NB4 (cell line): ENCODE data around the gene CA9.

ENCODE experiments used
- DNase-seq: peaks from one replicate; pipeline ENCODE4 v3.0.0; 2010; ENCODE audit warnings: low read depth
- H3K4me3 ChIP-seq: one replicate; pipeline ENCODE4 v1.5.1; 2011; ENCODE audit warnings: mild to moderate bottlenecking, low read depth, low read length, moderate library complexity
- MYC ChIP-seq: IDR thresholded peaks from 2 replicates; pipeline ENCODE4 v1.6.1; 2011; ENCODE audit warnings: low read depth, low read length
- POLR2A ChIP-seq: IDR thresholded peaks from 2 replicates; pipeline ENCODE4 v1.6.1; 2011; ENCODE audit warnings: mild to moderate bottlenecking; ENCODE audit not compliant: insufficient read length; ENCODE audit errors: extremely low read depth
- TF ChIP-seq, protein P1 (sequence below): IDR thresholded peaks from 2 replicates; pipeline ENCODE4 v1.6.1; 2011; ENCODE audit warnings: low read depth, low read length
- TF ChIP-seq, protein P2 (sequence below): IDR thresholded peaks from one replicate; pipeline ENCODE4 v1.5.1; 2012; ENCODE audit warnings: low read depth, low read length

Gene CA9

DNA sequence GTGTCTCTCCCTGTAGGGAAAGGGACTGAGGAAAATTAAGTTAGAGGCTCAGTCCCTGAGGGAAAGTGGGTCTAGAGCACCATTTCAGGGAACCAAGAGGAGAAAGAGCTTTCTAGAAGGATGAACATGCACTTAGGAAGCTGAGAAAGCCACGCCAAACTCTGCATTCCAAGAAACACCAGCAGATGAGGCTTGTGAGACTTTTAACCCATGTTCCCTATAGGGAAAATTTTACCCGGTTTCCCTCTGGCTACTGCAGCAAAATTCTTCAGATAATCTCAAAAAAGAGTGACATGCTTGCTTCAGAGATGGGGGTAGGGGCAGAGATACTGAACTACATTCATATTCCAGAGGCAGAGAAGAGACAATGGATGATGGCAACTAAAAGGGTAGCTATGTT is 49.7 kb downstream of the CA9 start:
- TF ChIP-seq, protein P1, sequence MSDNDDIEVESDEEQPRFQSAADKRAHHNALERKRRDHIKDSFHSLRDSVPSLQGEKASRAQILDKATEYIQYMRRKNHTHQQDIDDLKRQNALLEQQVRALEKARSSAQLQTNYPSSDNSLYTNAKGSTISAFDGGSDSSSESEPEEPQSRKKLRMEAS = no peak
- no peak overlapping the region for H3K4me3 ChIP-seq
- no peak for DNase-seq

DNA sequence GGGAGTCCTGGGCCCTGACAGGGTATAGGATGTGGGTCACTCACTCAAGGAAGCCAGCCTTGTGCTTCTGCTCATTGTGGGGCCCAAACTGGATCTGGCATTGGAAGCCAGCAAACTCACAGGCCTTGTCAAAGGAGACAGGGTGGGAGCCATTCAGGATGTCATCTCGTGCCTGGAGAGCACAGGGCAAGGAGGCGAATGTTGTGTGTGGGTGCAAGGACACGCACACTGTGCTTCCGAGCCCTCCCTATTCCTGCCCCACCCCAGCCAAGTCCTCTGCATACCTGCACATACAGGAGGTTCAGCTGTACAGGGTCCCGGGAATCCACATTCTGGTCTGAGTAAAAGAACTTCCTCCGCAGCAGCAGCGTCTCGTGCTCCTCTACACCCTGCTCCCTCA is 50.2 kb downstream of the CA9 start:
- no peak for DNase-seq
- H3K4me3 ChIP-seq = no peak overlapping the region
- TF ChIP-seq, protein P1 = no peak
- TF ChIP-seq, protein P2, sequence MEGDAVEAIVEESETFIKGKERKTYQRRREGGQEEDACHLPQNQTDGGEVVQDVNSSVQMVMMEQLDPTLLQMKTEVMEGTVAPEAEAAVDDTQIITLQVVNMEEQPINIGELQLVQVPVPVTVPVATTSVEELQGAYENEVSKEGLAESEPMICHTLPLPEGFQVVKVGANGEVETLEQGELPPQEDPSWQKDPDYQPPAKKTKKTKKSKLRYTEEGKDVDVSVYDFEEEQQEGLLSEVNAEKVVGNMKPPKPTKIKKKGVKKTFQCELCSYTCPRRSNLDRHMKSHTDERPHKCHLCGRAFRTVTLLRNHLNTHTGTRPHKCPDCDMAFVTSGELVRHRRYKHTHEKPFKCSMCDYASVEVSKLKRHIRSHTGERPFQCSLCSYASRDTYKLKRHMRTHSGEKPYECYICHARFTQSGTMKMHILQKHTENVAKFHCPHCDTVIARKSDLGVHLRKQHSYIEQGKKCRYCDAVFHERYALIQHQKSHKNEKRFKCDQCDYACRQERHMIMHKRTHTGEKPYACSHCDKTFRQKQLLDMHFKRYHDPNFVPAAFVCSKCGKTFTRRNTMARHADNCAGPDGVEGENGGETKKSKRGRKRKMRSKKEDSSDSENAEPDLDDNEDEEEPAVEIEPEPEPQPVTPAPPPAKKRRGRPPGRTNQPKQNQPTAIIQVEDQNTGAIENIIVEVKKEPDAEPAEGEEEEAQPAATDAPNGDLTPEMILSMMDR = no peak
- TF ChIP-seq MYC = no peak
- TF ChIP-seq POLR2A = no peak

DNA sequence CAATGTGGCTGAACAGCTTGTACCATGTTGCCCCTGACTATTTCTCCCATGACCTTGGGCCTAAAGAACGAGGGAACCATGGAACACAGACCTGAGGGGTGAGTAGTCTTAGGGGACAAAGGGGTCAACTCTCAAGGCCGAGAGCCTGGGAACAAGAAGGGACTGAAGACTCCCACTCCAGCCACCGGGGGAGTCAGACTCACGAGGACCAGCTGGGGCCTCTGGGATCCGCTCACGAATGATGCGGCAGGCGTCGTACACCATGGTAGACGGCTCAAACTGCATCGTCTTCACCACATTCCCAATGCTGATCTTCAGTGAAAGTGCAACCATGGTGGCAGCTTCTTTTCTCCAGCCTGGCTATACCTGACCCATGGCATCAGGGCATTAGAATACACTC is 51.6 kb downstream of the CA9 start:
- TF ChIP-seq, protein P1 = no peak
- TF ChIP-seq, protein P2 = no peak
- TF ChIP-seq MYC (no peak), POLR2A (no peak)
- no peak overlapping the region for H3K4me3 ChIP-seq
- no peak for DNase-seq

DNA sequence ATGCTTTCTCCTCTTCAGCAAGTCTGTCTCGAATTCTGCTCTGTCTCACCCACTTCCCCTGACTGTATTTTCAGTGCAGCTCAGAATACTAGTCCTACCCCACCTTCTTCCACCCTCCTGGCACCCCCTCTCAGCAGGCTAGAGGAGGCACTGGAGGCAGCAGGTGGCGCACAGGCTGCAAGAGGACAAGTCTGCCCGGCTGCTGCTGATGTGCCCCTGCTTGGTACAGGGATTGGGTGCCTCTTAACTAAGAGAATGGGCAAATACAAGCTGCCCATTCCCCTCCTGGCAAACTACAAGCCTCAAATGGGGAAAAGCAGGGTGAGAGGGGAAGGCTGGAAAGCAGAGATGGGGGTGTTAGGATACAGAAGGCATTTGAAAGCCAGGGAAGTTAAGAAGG is 53.2 kb downstream of the CA9 start:
- TF ChIP-seq POLR2A (no peak), MYC (no peak)
- TF ChIP-seq, protein P1 = 0 out of 2 replicates have a peak, but pooled peaks have one; percentile 13
- peak; percentile 67 for DNase-seq
- peak overlapping the region; percentile 65 for H3K4me3 ChIP-seq

DNA sequence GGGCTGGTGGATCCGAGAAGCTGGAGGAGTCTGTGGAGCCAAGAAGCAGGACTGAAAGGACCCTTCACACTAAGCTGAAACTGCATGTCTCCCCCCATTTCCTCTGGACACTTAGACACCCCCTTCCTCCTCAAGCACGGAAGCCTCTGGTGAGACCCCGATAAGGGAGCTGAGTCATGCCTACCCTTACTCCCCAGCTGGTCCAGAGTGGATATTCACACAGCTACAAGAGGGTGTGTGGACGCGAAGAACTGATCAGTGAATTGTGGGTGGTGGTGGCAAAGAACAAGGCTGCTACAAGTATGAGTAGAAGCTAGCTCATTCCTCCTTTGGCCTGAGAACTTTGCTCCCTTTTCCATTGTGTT is 53.9 kb downstream of the CA9 start:
- TF ChIP-seq POLR2A = no peak
- TF ChIP-seq, protein P1 = no peak
- TF ChIP-seq, protein P2 = no peak
- TF ChIP-seq MYC = no peak
- DNase-seq = peak; percentile 47
- peak overlapping the region; percentile 65 for H3K4me3 ChIP-seq

DNA sequence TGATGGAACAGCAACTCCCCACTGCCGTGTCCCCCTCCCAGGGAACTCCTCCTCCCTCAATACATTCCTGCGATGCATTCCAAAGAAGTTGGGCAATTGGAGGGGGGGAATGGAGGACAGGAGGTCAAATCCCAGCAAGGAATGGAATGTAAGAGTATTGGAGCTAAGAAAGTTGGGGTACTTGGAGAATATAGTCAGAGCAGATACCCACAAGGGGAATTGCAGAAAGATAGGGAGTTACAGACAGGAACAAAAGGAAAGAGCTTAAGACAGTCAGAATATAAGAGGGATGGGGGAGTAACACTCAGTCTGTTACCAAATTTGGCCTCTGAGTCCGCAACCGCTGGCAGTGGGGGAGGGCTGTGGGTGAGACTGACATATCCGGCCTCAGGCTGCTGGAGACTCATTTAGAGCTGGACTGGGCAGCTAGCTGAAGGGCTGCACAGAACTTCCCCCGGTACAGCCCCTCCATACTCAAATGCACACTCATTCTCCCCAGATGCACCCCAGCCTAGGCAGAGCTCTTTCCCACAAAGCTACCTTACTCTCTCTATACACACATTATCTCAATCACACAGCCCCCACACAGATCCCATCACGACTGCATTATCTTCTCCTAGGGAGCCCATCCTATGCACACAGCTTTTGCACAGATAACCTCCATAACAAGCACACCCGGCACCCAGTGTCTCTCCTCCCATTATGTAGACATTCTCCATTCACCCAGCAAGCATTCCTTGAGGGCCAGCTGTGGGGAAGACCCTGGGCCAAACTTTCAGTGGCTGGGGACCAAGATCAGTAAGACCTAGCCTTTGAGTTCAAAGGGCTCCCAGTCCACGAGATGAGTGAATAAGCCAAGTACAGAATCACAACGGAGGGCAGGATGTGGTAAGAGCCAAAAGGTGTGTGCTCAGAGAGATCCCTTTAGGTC is 54.6 kb downstream of the CA9 start:
- TF ChIP-seq MYC = no peak
- TF ChIP-seq, protein P1 = 0 out of 2 replicates have a peak, but pooled peaks have one; percentile 19
- H3K4me3 ChIP-seq = peak overlapping the region; percentile 90
- DNase-seq = peak; percentile 92

DNA sequence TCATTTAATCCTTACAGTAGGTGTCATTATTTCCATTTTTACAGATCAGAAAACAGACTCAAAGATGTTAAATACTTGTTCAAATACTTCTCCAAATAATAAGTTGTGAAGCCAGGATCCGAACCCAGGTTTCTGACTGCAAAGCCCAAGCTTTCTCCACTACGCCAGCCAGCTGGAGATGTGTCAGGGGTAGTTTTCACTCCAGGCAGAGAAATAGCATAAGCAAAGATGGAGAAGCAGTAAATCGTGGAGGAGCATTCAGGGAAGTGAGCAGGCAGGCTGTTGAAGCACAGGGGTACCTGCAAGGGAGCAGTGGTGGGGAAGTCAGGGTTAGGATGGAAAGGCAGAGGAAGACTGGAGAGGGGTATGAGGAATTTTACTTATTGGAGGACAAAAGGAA is 55.4 kb downstream of the CA9 start:
- no peak for DNase-seq
- TF ChIP-seq, protein P2 = no peak
- peak overlapping the region; percentile 90 for H3K4me3 ChIP-seq
